Neural progenitor cell (in vitro differentiated cells): ENCODE measurements around the gene IVNS1ABP. TPM values are rescaled to one million over a fixed set of nuclear protein-coding genes. Genes with fewer than 3 reads are reported as not detected.

Source experiments
- DNase-seq: peaks from one replicate; pipeline ENCODE4 v3.0.0-alpha.2; 2016; ENCODE audit warnings: low spot score
- H2AFZ ChIP-seq: fragments of 200-600 bp; sonication (generic); replicated peaks from 2 replicates; pipeline ENCODE4 v1.6.1; 2016; ENCODE audit warnings: antibody characterized with exemption
- H3F3A ChIP-seq: fragments of 200-600 bp; sonication (generic); 2 replicates; pipeline ENCODE4 v1.6.1; 2016; ENCODE audit warnings: antibody characterized with exemption, low read depth
- H3K27ac ChIP-seq: fragments of 200-600 bp; sonication (generic); 2 replicates; pipeline ENCODE4 v1.5.1; 2016; ENCODE audit warnings: mild to moderate bottlenecking
- H3K27me3 ChIP-seq: fragments of 200-600 bp; sonication (generic); 2 replicates; pipeline ENCODE4 v1.6.1; 2016; ENCODE audit warnings: mild to moderate bottlenecking, moderate library complexity
- H3K36me3 ChIP-seq: fragments of 200-600 bp; sonication (generic); 2 replicates; pipeline ENCODE4 v1.5.1; 2016
- H3K4me1 ChIP-seq: fragments of 200-600 bp; sonication (generic); 2 replicates; pipeline ENCODE4 v1.6.1; 2016; ENCODE audit warnings: mixed run types
- H3K4me2 ChIP-seq: fragments of 200-600 bp; sonication (generic); 2 replicates; pipeline ENCODE4 v1.6.1; 2016
- H3K4me3 ChIP-seq: fragments of 200-600 bp; sonication (generic); 2 replicates; pipeline ENCODE4 v1.5.1; 2016
- H3K79me2 ChIP-seq: fragments of 200-600 bp; sonication (generic); 2 replicates; pipeline ENCODE4 v1.6.1; 2016; ENCODE audit warnings: low read depth
- H3K9ac ChIP-seq: fragments of 200-600 bp; sonication (generic); 2 replicates; pipeline ENCODE4 v1.6.1; 2016
- H3K9me3 ChIP-seq: fragments of 200-600 bp; sonication (generic); 2 replicates; pipeline ENCODE4 v1.5.1; 2016; ENCODE audit warnings: low read depth
- H4K20me1 ChIP-seq: fragments of 200-600 bp; sonication (generic); 2 replicates; pipeline ENCODE4 v1.6.1; 2016; ENCODE audit warnings: low read depth
- H3K27ac Mint-ChIP-seq: 3 replicates; pipeline ENCODE4 v1.8.0; 2021; ENCODE audit warnings: mixed read lengths
- H3K27me3 Mint-ChIP-seq: 2 replicates; pipeline ENCODE4 v1.8.0; 2022; ENCODE audit warnings: low read depth, mild to moderate bottlenecking, inconsistent platforms, moderate library complexity, mixed read lengths; ENCODE audit not compliant: insufficient read depth
- H3K36me3 Mint-ChIP-seq: 3 replicates; pipeline ENCODE4 v1.8.0; 2021; ENCODE audit warnings: mixed read lengths
- H3K4me1 Mint-ChIP-seq: 3 replicates; pipeline ENCODE4 v1.8.0; 2021; ENCODE audit warnings: mixed read lengths
- H3K4me3 Mint-ChIP-seq: 3 replicates; pipeline ENCODE4 v1.8.0; 2021; ENCODE audit warnings: mild to moderate bottlenecking, moderate library complexity, mixed read lengths
- H3K9me3 Mint-ChIP-seq: 3 replicates; pipeline ENCODE4 v1.8.0; 2020; ENCODE audit warnings: mixed read lengths
- CTCF ChIP-seq: fragments of 200-600 bp; sonication (generic); IDR thresholded peaks from 2 replicates; pipeline ENCODE4 v1.5.1; 2017; ENCODE audit warnings: antibody characterized with exemption, mild to moderate bottlenecking
- EZH2 ChIP-seq: fragments of 200-600 bp; sonication (generic); IDR thresholded peaks from 2 replicates; pipeline ENCODE4 v1.6.1; 2017; ENCODE audit warnings: antibody characterized with exemption, mild to moderate bottlenecking, moderate library complexity
- EZH2phosphoT487 ChIP-seq: fragments of 200-600 bp; sonication (generic); IDR thresholded peaks from 2 replicates; pipeline ENCODE4 v1.6.1; 2017; ENCODE audit warnings: antibody characterized with exemption
- total RNA-seq: library from RNA; depleted of rRNA; stranded (reverse); fragments of >200 nt; gene quantifications from 2 replicates; pipeline ENCODE4 v1.2.3, GENCODE V29; 2015; ENCODE audit warnings: low replicate concordance

Gene IVNS1ABP
- total RNA-seq, 1 donor from 2014 or later = 193 TPM

- DNase-seq = no peak
- H3K27ac Mint-ChIP-seq = no peak overlapping the region
- Histone ChIP-seq H3K9ac (no peak overlapping the region), H3K27ac (no peak overlapping the region), H2AFZ (no peak overlapping the region), H3K36me3 (no peaks in the 10 kb centered on the region), H3F3A (no peaks in the 10 kb centered on the region), H3K4me2 (no peak overlapping the region), H4K20me1 (no peaks in the 10 kb centered on the region), H3K27me3 (no peaks in the 10 kb centered on the region), H3K4me3 (no peak overlapping the region), H3K9me3 (no peaks in the 10 kb centered on the region), H3K4me1 (no peaks in the 10 kb centered on the region), H3K79me2 (no peaks in the 10 kb centered on the region)
- no peak overlapping the region for H3K4me3 Mint-ChIP-seq
- no peaks in the 10 kb centered on the region for H3K9me3 Mint-ChIP-seq
- no peaks in the 10 kb centered on the region for H3K27me3 Mint-ChIP-seq
- H3K4me1 Mint-ChIP-seq = no peaks in the 10 kb centered on the region
- H3K36me3 Mint-ChIP-seq = peaks cover 2% of the 10 kb centered on the region
- TF ChIP-seq EZH2phosphoT487 = no peak
- no peak for TF ChIP-seq EZH2
- TF ChIP-seq CTCF = no peak
Measured at GRCh38 chr1:185280589-185280988, 36.5 kb downstream of the IVNS1ABP start.

GRCh38 chr1:185279571-185279970, 37.5 kb downstream of the IVNS1ABP start:
- TF ChIP-seq EZH2 (no peak), EZH2phosphoT487 (no peak), CTCF (no peak)

GRCh38 chr1:185271921-185272320, 45.1 kb downstream of the IVNS1ABP start:
- no peak for DNase-seq
- no peaks in the 10 kb centered on the region for H4K20me1 ChIP-seq
- H3K9ac ChIP-seq = no peak overlapping the region
- no peak for TF ChIP-seq EZH2
- TF ChIP-seq CTCF = no peak
- no peak for TF ChIP-seq EZH2phosphoT487
- H3K4me1 ChIP-seq = peaks cover 5% of the 10 kb centered on the region
- no peaks in the 10 kb centered on the region for H3F3A ChIP-seq
- no peak overlapping the region for H2AFZ ChIP-seq
- H3K4me3 ChIP-seq = no peak overlapping the region
- H3K4me2 ChIP-seq = no peak overlapping the region
- H3K79me2 ChIP-seq = no peaks in the 10 kb centered on the region
- Mint-ChIP-seq H3K9me3 (no peaks in the 10 kb centered on the region), H3K4me1 (peaks cover 13% of the 10 kb centered on the region), H3K4me3 (no peak overlapping the region), H3K36me3 (no peaks in the 10 kb centered on the region), H3K27me3 (no peaks in the 10 kb centered on the region), H3K27ac (no peak overlapping the region)
- H3K27ac ChIP-seq = no peak overlapping the region
- H3K9me3 ChIP-seq = no peaks in the 10 kb centered on the region
- H3K27me3 ChIP-seq = no peaks in the 10 kb centered on the region
- H3K36me3 ChIP-seq = no peaks in the 10 kb centered on the region

More at GRCh38 chr1:185279571-185279970, 37.5 kb downstream of the IVNS1ABP start:
- Histone ChIP-seq H3K79me2 (no peaks in the 10 kb centered on the region), H3K27ac (no peak overlapping the region), H3K27me3 (no peaks in the 10 kb centered on the region), H3K4me3 (no peak overlapping the region), H3K9me3 (no peaks in the 10 kb centered on the region), H3K9ac (no peak overlapping the region), H3K4me2 (no peak overlapping the region), H3K36me3 (no peaks in the 10 kb centered on the region), H3F3A (no peaks in the 10 kb centered on the region), H2AFZ (no peak overlapping the region), H3K4me1 (no peaks in the 10 kb centered on the region), H4K20me1 (no peaks in the 10 kb centered on the region)
- peaks cover 2% of the 10 kb centered on the region for H3K36me3 Mint-ChIP-seq
- no peaks in the 10 kb centered on the region for H3K4me1 Mint-ChIP-seq
- no peaks in the 10 kb centered on the region for H3K27me3 Mint-ChIP-seq
- H3K4me3 Mint-ChIP-seq = no peak overlapping the region
- no peak for DNase-seq
- H3K27ac Mint-ChIP-seq = no peak overlapping the region
- no peaks in the 10 kb centered on the region for H3K9me3 Mint-ChIP-seq
